ENCODE data around the gene CRB1. TPM values are rescaled to one million over a fixed set of nuclear protein-coding genes. Genes with fewer than 3 reads are reported as not detected.

The CRB1 gene
- total RNA-seq: 0.26 and 0.65 TPM in 2 replicates

GRCh38 chr1:197268012-197268411 is at the start of gene CRB1:
Gene CRB1 (plus strand): TSS chr1:197268252. CDS start chr1:197268413, 161 bp downstream.

Small RNA genes within 50 kb of the gene (small RNA-seq; reads per million reads assigned to genes)
- not detected for gene MRPS21P3

Other genes with a start within 250 kb of the CRB1 start
- not detected in 2 replicates for gene F13B, start 201.0 kb upstream of the CRB1 start, total RNA-seq
- gene ASPM, start 121.6 kb upstream of the CRB1 start, total RNA-seq: 31.6 and 43.7 TPM in 2 replicates
- gene ZBTB41, start 67.0 kb upstream of the CRB1 start, total RNA-seq: 33.3 and 39.3 TPM in 2 replicates